HCT116 (cell line): ENCODE measurements around the gene TCHH. TPM values are rescaled to one million over a fixed set of nuclear protein-coding genes. Genes with fewer than 3 reads are reported as not detected.

ENCODE experiments used
- ATAC-seq: fragments of 200-7000 bp; cut with Tn5 transposase; 2 replicates; pipeline ENCODE4 v1.9.1; 2020; ENCODE audit warnings: mild to moderate bottlenecking, moderate library complexity
- BruUV-seq: library from RNA; stranded (reverse); fragments of 400-500 nt; replicated peaks from 2 replicates; lab custom pipeline; 2021; lab: Mats Ljungman, UMichigan
- CTCF ChIA-PET: fragments of 300-600 bp; sonication (Branson Sonifier 250); formaldehyde crosslinking; loops from one replicate; lab custom pipeline; 2021; ENCODE audit warnings: antibody characterized with exemption; lab: Charles Lee
- POLR2A ChIA-PET: fragments of 300-600, 350-600 bp; sonication (Branson Sonifier 250); formaldehyde crosslinking; loops from one replicate; lab custom pipeline; 2021; ENCODE audit warnings: antibody characterized with exemption; lab: Charles Lee
- RAD21 ChIA-PET, 2 experiments: fragments of 300-600 bp; sonication (Branson Sonifier 250); formaldehyde crosslinking; loops; one replicate each; lab custom pipeline; 2023; ENCODE audit warnings: low total read pairs in 2 of 2; ENCODE audit not compliant: uncharacterized antibody in 2 of 2, unreplicated experiment in 2 of 2, low non-redundant PET in 1 of 2; lab: Charles Lee
- DNase-seq: peaks from one replicate; pipeline ENCODE4 v3.0.0-alpha.2; 2010; ENCODE audit warnings: low read depth, low spot score
- H2AFZ ChIP-seq: fragments of 200-600 bp; shearing (Covaris generic), sonication (generic); 2 replicates; pipeline ENCODE4 v1.6.1; 2017; ENCODE audit warnings: low read depth, mixed run types, mixed read lengths, antibody characterized with exemption, low read length; ENCODE audit not compliant: poor library complexity, severe bottlenecking
- H3K27ac ChIP-seq: 2 replicates; pipeline ENCODE4 v1.5.1; 2012; ENCODE audit warnings: low read depth, low read length
- H3K27me3 ChIP-seq: fragments of 200-600 bp; sonication (generic); 2 replicates; pipeline ENCODE4 v1.6.1; 2016; ENCODE audit warnings: mixed run types, low read length, mixed read lengths; ENCODE audit not compliant: insufficient read depth
- H3K36me3 ChIP-seq, 2 experiments: fragments of 200-500 bp in 1 of 2; fragments of 200-600 bp in 1 of 2; sonication (Bioruptor generic) in 1 of 2; sonication (generic) in 1 of 2; 2 replicates each; pipeline versions ENCODE4 v1.5.1 to v1.6.1; 2014 to 2016; ENCODE audit warnings: low read length in 2 of 2, inconsistent platforms in 1 of 2, mixed read lengths in 1 of 2, mixed run types in 1 of 2; ENCODE audit not compliant: insufficient read depth in 2 of 2, control insufficient read depth in 1 of 2
- H3K4me1 ChIP-seq, 2 experiments: fragments of 200-600 bp in 1 of 2; sonication (generic) in 1 of 2; 2 replicates each; pipeline versions ENCODE4 v1.5.1 to v1.6.1; 2012 to 2017; ENCODE audit warnings: low read length in 2 of 2, inconsistent platforms in 1 of 2, mild to moderate bottlenecking in 1 of 2, mixed read lengths in 1 of 2, mixed run types in 1 of 2, moderate library complexity in 1 of 2; ENCODE audit not compliant: insufficient read depth in 2 of 2, control insufficient read depth in 1 of 2
- H3K4me2 ChIP-seq: fragments of 200-600 bp; sonication (generic); 2 replicates; pipeline ENCODE4 v1.6.1; 2017; ENCODE audit warnings: mixed run types, low read length, mixed read lengths
- H3K4me3 ChIP-seq, 2 experiments: fragments of 200-600 bp in 1 of 2; sonication (generic) in 1 of 2; replicated peaks in 1 of 2; 2 replicates each; pipeline ENCODE4 v1.5.1; 2011 to 2016; ENCODE audit warnings: low read length in 2 of 2, control low read depth in 1 of 2, low read depth in 1 of 2, mild to moderate bottlenecking in 1 of 2, mixed read lengths in 1 of 2, mixed run types in 1 of 2
- H3K79me2 ChIP-seq: fragments of 200-600 bp; sonication (generic); 2 replicates; pipeline ENCODE4 v1.6.1; 2017; ENCODE audit warnings: mild to moderate bottlenecking, mixed run types, low read length, moderate library complexity, mixed read lengths; ENCODE audit not compliant: insufficient read depth
- H3K9ac ChIP-seq: fragments of 200-600 bp; sonication (generic); 2 replicates; pipeline ENCODE4 v1.6.1; 2016; ENCODE audit warnings: low read length, mixed read lengths
- H3K9me2 ChIP-seq: fragments of 200-600 bp; sonication (generic), shearing (Covaris generic); 2 replicates; pipeline ENCODE4 v1.6.1; 2017; ENCODE audit warnings: mixed run types, mild to moderate bottlenecking, moderate library complexity; ENCODE audit not compliant: insufficient read depth
- H3K9me3 ChIP-seq, 2 experiments: fragments of 200-500 bp in 1 of 2; fragments of 200-600 bp in 1 of 2; sonication (Bioruptor generic) in 1 of 2; sonication (generic) in 1 of 2; 2 replicates each; pipeline ENCODE4 v1.6.1; 2014 to 2017; ENCODE audit warnings: low read length in 2 of 2, mixed read lengths in 2 of 2, inconsistent platforms in 1 of 2, low read depth in 1 of 2, mild to moderate bottlenecking in 1 of 2, mixed run types in 1 of 2, moderate library complexity in 1 of 2; ENCODE audit not compliant: control insufficient read depth in 1 of 2, insufficient read depth in 1 of 2
- H4K20me1 ChIP-seq: fragments of 200-600 bp; sonication (generic), shearing (Covaris generic); 2 replicates; pipeline ENCODE4 v1.6.1; 2017; ENCODE audit warnings: mixed run types, mild to moderate bottlenecking, moderate library complexity; ENCODE audit not compliant: insufficient read depth
- CBX3 ChIP-seq: IDR thresholded peaks from 2 replicates; pipeline ENCODE4 v1.6.1; 2012; ENCODE audit warnings: low read depth
- CEBPB ChIP-seq: IDR thresholded peaks from 2 replicates; pipeline ENCODE4 v1.6.1; 2012; ENCODE audit warnings: low read depth
- CTCF ChIP-seq, 3 experiments: fragments of 200-600 bp in 1 of 3; sonication (generic) in 1 of 3; IDR thresholded peaks in 2 of 3; conservative IDR thresholded peaks in 1 of 3; 2 replicates each; pipeline ENCODE4 v1.5.1; 2012 to 2017; ENCODE audit warnings: low read depth in 2 of 3, low read length in 2 of 3, antibody characterized with exemption in 1 of 3, borderline replicate concordance in 1 of 3, control low read depth in 1 of 3, mild to moderate bottlenecking in 1 of 3, mixed read lengths in 1 of 3, mixed run types in 1 of 3, moderate library complexity in 1 of 3; ENCODE audit not compliant: insufficient read depth in 1 of 3
- EGR1 ChIP-seq: IDR thresholded peaks from 2 replicates; pipeline ENCODE4 v1.6.1; 2012; ENCODE audit warnings: low read depth
- ELF1 ChIP-seq: IDR thresholded peaks from 2 replicates; pipeline ENCODE4 v1.6.1; 2012; ENCODE audit warnings: low read depth, borderline replicate concordance
- EZH2 ChIP-seq: fragments of 200-600 bp; sonication (generic); IDR thresholded peaks from 2 replicates; pipeline ENCODE4 v1.6.1; 2017; ENCODE audit warnings: antibody characterized with exemption, mixed run types
- EZH2phosphoT487 ChIP-seq: fragments of 200-600 bp; IDR thresholded peaks from 2 replicates; pipeline ENCODE4 v1.6.1; 2018; ENCODE audit warnings: antibody characterized with exemption, borderline replicate concordance
- POLR2A ChIP-seq: IDR thresholded peaks from 2 replicates; pipeline ENCODE4 v1.7.0; 2011; ENCODE audit warnings: borderline replicate concordance; ENCODE audit not compliant: insufficient read depth, insufficient read length; ENCODE audit errors: extremely low read depth
- SIN3A ChIP-seq: IDR thresholded peaks from 2 replicates; pipeline ENCODE4 v1.6.1; 2012; ENCODE audit warnings: low read depth
- YY1 ChIP-seq: IDR thresholded peaks from 2 replicates; pipeline ENCODE4 v1.6.1; 2011; ENCODE audit warnings: low read length, low read depth, moderate library complexity, mild to moderate bottlenecking; ENCODE audit not compliant: insufficient replicate concordance; ENCODE audit errors: extremely low read depth
- ZFX ChIP-seq: fragments of 450-650 bp; IDR thresholded peaks from 2 replicates; pipeline ENCODE4 v1.6.1; 2017
- ZNF274 ChIP-seq: fragments of 200-500 bp; sonication (Bioruptor generic); IDR thresholded peaks from 2 replicates; pipeline ENCODE4 v1.6.1; 2014; ENCODE audit warnings: mild to moderate bottlenecking, low read depth, low read length, inconsistent platforms
- intact Hi-C: fragments of 100-400 bp; cut with micrococcal nuclease; formaldehyde crosslinking; loops from 2 replicates; pipeline ENCODE4 v1.10.0; 2022
- total RNA-seq: library from RNA; stranded (reverse); gene quantifications from one replicate; pipeline ENCODE4 v1.2.1, GENCODE V29; 2021; ENCODE audit not compliant: unreplicated experiment
- TF ChIP-seq, protein P1 (sequence below): IDR thresholded peaks from 2 replicates; pipeline ENCODE4 v1.6.1; 2012
- TF ChIP-seq, protein P2 (sequence below): IDR thresholded peaks from 2 replicates; pipeline ENCODE4 v1.6.1; 2012; ENCODE audit warnings: low read depth

TCHH gene
- total RNA-seq, 1 experiment from 2014 or later, result 0.02 TPM

GRCh38 chr1:152096931-152097330 is 18.3 kb downstream of the TCHH start:
- Histone ChIP-seq H3K4me1 (no peaks in the 10 kb centered on the region), H3K27ac (no peak overlapping the region), H3K36me3 (no peaks in the 10 kb centered on the region), H2AFZ (no peak overlapping the region), H3K9me3 (no peaks in the 10 kb centered on the region), H4K20me1 (no peaks in the 10 kb centered on the region), H3K9ac (no peak overlapping the region), H3K27me3 (no peaks in the 10 kb centered on the region), H3K4me3 (no peak overlapping the region), H3K4me2 (no peak overlapping the region), H3K79me2 (no peaks in the 10 kb centered on the region), H3K9me2 (no peaks in the 10 kb centered on the region)
- intact Hi-C loops, result no loop called here
- POLR2A ChIA-PET, result no interaction called here
- CTCF ChIA-PET, result no interaction called here
- no peak for ATAC-seq
- BruUV-seq, result no TSS peak
- DNase-seq, result no peak
- RAD21 ChIA-PET, result no interaction called here
- TF ChIP-seq YY1 (no peak), SIN3A (no peak), CBX3 (no peak), EZH2phosphoT487 (no peak), ZFX (no peak), POLR2A (no peak), EZH2 (no peak), CTCF (IDR thresholded peaks at IDR 0.05 in 2 of 3, conservative IDR thresholded peaks at IDR 0.05 in 1 of 3; ENCODE audit: borderline replicate concordance in 1 of 3, insufficient read depth in 1 of 3, low read depth in 2 of 3, low read length in 2 of 3) (no peak), CEBPB (no peak), ELF1 (no peak), EGR1 (no peak), ZNF274 (no peak)
- TF ChIP-seq, protein P1, sequence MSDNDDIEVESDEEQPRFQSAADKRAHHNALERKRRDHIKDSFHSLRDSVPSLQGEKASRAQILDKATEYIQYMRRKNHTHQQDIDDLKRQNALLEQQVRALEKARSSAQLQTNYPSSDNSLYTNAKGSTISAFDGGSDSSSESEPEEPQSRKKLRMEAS, result no peak
- TF ChIP-seq, protein P2, sequence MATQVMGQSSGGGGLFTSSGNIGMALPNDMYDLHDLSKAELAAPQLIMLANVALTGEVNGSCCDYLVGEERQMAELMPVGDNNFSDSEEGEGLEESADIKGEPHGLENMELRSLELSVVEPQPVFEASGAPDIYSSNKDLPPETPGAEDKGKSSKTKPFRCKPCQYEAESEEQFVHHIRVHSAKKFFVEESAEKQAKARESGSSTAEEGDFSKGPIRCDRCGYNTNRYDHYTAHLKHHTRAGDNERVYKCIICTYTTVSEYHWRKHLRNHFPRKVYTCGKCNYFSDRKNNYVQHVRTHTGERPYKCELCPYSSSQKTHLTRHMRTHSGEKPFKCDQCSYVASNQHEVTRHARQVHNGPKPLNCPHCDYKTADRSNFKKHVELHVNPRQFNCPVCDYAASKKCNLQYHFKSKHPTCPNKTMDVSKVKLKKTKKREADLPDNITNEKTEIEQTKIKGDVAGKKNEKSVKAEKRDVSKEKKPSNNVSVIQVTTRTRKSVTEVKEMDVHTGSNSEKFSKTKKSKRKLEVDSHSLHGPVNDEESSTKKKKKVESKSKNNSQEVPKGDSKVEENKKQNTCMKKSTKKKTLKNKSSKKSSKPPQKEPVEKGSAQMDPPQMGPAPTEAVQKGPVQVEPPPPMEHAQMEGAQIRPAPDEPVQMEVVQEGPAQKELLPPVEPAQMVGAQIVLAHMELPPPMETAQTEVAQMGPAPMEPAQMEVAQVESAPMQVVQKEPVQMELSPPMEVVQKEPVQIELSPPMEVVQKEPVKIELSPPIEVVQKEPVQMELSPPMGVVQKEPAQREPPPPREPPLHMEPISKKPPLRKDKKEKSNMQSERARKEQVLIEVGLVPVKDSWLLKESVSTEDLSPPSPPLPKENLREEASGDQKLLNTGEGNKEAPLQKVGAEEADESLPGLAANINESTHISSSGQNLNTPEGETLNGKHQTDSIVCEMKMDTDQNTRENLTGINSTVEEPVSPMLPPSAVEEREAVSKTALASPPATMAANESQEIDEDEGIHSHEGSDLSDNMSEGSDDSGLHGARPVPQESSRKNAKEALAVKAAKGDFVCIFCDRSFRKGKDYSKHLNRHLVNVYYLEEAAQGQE, result no peak
